ENCODE data around the gene SFXN3.

DNA sequence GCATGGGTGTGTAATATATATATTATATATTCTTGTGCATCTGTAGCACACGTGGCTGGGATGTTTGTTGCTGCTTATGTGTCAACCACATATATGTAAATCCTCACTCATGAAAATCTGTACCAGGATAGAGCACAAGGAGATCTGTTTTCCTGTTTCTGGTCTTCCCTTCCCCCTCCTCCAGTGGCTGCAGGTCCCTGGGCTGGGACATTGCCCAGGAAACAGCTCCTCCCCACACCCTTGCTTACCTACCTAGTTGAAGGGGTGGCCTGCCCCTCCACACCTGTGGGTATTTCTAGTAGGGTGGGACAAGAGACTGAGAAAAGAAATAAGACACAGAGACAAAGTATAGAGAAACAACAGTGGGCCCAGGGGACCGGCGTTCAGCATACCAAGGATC, 2.2 kb downstream of the SFXN3 start:
- TF ChIP-seq, protein P1, sequence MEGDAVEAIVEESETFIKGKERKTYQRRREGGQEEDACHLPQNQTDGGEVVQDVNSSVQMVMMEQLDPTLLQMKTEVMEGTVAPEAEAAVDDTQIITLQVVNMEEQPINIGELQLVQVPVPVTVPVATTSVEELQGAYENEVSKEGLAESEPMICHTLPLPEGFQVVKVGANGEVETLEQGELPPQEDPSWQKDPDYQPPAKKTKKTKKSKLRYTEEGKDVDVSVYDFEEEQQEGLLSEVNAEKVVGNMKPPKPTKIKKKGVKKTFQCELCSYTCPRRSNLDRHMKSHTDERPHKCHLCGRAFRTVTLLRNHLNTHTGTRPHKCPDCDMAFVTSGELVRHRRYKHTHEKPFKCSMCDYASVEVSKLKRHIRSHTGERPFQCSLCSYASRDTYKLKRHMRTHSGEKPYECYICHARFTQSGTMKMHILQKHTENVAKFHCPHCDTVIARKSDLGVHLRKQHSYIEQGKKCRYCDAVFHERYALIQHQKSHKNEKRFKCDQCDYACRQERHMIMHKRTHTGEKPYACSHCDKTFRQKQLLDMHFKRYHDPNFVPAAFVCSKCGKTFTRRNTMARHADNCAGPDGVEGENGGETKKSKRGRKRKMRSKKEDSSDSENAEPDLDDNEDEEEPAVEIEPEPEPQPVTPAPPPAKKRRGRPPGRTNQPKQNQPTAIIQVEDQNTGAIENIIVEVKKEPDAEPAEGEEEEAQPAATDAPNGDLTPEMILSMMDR (IDR thresholded peaks at IDR 0.05 in 2 of 3, conservative IDR thresholded peaks at IDR 0.05 in 1 of 3; ENCODE audit: control insufficient read depth in 2 of 3, extremely low read depth in 1 of 3, insufficient read depth in 1 of 3, low read depth in 3 of 3, low read length in 3 of 3) = no peak
- TF ChIP-seq POLR2A (IDR thresholded peaks at IDR 0.05; ENCODE audit: low read depth, low read length) (no peak), SP1 (IDR thresholded peaks at IDR 0.05; ENCODE audit: low read depth, low read length) (no peak), POLR2AphosphoS5 (IDR thresholded peaks at IDR 0.05; ENCODE audit: low read length) (no peak)
- TF ChIP-seq, protein P2, sequence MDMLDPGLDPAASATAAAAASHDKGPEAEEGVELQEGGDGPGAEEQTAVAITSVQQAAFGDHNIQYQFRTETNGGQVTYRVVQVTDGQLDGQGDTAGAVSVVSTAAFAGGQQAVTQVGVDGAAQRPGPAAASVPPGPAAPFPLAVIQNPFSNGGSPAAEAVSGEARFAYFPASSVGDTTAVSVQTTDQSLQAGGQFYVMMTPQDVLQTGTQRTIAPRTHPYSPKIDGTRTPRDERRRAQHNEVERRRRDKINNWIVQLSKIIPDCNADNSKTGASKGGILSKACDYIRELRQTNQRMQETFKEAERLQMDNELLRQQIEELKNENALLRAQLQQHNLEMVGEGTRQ (IDR thresholded peaks at IDR 0.05; ENCODE audit: borderline replicate concordance, low read depth, low read length) = no peak
